ENCODE measurements around the gene SPEM3.

DNA sequence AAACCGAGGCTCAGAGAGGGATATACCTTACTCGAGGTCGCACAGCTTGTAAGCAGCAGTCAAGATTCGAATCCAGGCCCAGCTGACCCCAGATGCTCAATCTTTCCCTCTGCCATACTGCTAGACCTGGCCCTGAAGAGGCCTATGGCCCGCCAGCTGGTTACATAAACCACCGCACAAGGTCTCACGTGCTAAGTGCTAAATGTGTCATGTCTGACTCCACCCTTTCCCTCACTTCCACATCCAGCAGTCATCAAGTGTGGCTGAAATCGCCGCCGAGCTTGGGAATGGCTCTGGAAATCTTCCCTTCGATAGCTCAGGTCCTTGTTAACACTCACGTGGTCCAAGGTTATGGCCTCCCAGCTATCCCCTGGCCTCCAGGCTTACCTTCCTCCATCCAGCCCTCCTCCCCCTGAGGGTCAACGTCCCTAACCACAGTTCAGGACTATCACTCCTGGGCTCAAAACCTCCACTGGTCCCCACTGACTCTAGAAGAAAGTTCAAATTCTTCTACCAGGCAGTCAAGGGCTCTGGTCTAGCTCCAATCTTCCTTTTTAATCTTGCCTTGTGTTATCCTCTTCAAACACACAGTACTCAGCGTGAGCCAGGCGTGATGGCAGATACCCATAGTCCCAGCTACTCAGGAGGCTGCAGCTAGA is 47.2 kb downstream of the SPEM3 start:
- TF ChIP-seq SPI1 (IDR thresholded peaks at IDR 0.05; ENCODE audit: borderline replicate concordance, low read depth) (no peak), POLR2AphosphoS5 (IDR thresholded peaks at IDR 0.05; ENCODE audit: low read depth) (no peak)
- TF ChIP-seq, protein P1, sequence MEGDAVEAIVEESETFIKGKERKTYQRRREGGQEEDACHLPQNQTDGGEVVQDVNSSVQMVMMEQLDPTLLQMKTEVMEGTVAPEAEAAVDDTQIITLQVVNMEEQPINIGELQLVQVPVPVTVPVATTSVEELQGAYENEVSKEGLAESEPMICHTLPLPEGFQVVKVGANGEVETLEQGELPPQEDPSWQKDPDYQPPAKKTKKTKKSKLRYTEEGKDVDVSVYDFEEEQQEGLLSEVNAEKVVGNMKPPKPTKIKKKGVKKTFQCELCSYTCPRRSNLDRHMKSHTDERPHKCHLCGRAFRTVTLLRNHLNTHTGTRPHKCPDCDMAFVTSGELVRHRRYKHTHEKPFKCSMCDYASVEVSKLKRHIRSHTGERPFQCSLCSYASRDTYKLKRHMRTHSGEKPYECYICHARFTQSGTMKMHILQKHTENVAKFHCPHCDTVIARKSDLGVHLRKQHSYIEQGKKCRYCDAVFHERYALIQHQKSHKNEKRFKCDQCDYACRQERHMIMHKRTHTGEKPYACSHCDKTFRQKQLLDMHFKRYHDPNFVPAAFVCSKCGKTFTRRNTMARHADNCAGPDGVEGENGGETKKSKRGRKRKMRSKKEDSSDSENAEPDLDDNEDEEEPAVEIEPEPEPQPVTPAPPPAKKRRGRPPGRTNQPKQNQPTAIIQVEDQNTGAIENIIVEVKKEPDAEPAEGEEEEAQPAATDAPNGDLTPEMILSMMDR (IDR thresholded peaks at IDR 0.05; ENCODE audit: insufficient read depth, low read length), result no peak
